Brain pericyte (primary cell): ENCODE data around the gene IL9.

Source experiments
- DNase-seq: peaks from one replicate; pipeline ENCODE4 v3.0.0-alpha.2; 2012; ENCODE audit warnings: low read depth, low spot score

The IL9 gene

DNA sequence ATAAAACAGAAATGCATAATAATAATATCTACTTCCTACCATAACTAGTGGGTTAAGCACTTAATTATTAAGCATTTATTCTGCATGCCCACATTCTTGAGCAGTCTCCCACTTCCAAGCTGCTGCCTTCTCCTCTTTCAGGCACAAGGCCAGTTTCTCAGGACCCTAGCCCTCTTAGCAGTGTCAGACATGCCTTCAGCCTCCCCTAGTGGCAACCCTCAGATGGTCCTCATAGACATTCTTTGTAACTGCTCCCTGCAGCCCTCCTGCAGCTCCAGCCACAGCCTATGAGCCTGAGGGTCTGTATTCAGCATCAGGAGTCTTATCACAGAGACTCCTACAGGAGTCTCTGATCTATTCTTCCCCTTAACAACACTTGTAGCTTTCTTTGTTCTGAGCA lies 3.9 kb downstream of the IL9 start:
- no peak for DNase-seq

GRCh38 chr5:135891268-135891667 lies 4.4 kb downstream of the IL9 start:
- DNase-seq: no peak

DNA sequence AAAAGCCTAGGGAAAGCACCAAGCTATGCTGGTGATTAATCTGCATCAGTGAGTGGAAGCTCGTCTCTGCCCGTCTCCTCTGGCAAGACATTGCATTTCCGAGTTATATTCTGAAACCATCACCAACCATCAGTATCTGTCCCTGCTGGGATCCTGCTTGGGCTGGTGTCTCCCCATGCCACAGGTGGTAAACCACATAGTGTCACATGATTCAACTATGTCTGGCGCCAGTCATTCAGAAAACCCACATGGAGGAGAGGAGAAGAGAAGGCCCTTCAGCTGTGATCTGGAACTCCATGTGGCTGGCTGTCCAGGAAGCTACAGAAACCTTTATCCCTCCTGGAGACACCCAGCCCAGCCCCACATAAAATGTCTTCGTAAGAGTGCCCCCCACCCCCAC lies 4.8 kb downstream of the IL9 start:
- no peak for DNase-seq

DNA sequence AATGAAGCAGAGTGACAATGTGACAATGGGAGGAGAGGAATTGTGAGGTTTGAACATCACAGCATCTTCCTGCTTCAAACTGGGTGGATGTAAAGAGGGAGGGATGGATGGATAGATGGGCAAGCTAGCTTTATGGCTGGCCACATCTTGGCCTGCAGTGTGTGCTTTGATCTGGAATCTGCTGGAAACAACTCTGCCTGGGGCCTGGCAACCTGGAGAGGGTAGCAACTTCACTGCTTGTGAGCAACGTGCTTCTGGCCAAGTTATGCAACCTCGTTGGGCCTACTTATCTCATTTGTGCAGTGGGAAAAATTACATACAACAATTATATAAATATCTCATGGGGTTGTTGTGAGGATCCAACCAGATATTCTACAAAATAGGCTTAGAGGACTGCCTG lies 5.3 kb downstream of the IL9 start:
- no peak for DNase-seq

DNA sequence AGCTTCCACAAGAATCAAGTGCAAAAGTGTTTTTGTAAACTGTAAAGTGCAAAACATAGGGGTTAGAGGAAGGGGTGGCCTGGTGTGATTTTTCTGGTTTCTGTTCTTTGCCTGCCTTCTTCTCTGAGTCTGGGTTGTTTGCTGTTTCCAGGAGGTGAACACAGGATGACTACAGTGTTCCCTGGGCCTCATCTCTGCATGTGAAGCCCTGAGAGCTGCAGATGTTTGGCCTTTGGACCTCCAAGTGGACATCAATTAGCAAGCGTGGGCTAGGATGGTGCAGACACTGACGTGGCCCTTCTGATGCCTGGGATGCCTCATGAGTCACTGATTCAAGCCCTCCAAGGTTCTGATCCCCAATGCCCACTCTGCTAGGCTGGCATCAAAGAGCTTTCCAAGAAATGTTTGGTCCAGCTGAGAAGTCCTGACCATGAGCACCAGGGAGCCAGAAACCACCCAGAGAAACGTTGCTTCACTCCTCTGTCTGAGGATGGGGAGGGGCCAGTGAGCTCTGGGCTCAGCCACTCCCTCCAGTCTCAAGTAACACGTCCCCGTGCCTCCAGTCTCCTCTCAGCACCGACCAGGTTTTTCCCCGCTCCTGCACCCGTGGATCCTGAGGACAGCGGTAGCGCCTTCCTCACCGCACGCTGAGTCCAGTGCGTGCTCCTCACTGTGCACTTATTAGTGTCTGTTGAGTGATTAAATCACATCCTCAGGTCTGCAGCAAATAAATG lies 7.6 kb downstream of the IL9 start:
- DNase-seq: no peak

DNA sequence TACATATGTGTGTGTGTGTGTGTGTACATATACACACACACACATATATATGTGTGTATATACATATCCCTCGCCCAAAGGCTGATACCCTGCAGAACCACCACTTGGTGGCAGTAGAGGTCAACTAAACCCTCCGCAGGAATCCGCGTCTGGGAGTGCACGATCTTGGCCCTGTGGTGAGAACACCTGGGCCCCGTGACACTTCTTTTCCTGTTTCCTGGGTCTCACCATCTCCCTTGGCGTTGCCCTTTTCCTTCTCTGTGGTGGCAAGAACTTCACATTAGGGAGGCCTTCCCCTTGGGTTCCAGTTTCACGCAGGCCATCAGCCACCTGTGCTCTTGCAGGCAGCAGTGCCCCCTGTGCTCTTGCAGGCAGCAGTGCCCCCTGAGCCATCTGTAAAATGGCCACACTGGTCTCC lies 8.2 kb downstream of the IL9 start:
- DNase-seq: no peak

DNA sequence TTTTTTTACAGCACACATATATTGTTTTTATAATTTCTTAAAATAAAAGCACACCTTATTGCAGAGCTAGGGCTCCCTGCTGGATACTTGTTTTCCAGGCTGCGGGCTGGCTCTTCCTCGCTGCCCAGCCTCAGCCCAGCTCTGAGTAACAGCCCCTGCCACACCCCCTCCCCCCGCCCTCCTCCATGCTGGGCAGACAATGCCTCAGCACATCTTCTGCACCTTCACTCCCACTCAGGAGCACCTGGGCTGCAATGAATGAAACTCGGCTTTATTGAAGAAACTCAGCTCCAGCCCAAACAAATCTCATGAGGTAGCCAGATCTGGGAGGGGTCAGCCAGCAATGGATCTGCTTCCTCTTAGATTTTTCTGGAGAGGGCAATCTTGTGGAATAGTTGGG lies 9.5 kb downstream of the IL9 start:
- DNase-seq: no peak

DNA sequence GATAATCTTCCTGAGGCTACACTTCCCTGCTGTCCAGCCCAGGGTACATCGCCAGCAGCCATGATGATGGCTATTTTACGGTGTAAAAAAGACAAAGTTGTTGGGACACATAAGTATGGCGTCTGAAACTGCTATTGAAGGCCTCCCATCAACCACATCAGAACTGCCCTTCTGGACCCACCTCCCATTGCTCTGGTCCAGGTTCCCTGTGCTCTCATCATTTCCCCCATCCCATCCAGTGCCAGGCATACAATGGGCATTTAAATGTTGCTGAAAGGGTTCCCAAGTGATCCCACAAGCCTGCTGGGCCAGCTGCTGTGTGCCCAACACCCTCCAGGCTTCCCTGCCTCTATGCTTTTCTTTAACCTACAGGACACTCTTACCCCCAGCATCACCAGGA lies 10.6 kb downstream of the IL9 start:
- DNase-seq: no peak

- DNase-seq: no peak
Measured at GRCh38 chr5:135883441-135883840, 12.2 kb downstream of the IL9 start.

GRCh38 chr5:135883026-135883425 lies 12.6 kb downstream of the IL9 start:
- no peak for DNase-seq

DNA sequence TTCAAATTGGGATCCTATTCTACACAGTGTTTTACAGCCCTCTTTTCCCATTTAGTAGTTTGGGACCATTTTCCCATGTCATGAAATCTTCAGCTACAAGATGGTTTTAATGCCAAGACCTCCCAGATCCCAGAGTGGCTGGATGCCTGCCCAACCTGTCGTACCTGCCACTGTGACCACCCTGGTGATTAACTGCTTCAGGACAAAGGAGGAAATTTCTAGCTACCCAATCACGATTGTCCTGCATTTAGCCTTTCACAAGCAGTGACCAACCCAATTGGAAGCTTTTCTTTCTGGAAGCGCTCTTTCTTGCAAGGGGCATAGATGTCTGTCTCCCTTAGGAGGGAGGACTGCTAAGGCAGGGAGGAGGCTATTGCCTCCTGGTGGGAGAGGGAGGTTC lies 13.8 kb downstream of the IL9 start:
- no peak for DNase-seq

GRCh38 chr5:135881244-135881643 lies 14.4 kb downstream of the IL9 start:
- no peak for DNase-seq

GRCh38 chr5:135880801-135881200 lies 14.8 kb downstream of the IL9 start:
- DNase-seq: no peak

GRCh38 chr5:135880278-135880677 lies 15.4 kb downstream of the IL9 start:
- no peak for DNase-seq

GRCh38 chr5:135879591-135879990 lies 16.1 kb downstream of the IL9 start:
- no peak for DNase-seq

DNA sequence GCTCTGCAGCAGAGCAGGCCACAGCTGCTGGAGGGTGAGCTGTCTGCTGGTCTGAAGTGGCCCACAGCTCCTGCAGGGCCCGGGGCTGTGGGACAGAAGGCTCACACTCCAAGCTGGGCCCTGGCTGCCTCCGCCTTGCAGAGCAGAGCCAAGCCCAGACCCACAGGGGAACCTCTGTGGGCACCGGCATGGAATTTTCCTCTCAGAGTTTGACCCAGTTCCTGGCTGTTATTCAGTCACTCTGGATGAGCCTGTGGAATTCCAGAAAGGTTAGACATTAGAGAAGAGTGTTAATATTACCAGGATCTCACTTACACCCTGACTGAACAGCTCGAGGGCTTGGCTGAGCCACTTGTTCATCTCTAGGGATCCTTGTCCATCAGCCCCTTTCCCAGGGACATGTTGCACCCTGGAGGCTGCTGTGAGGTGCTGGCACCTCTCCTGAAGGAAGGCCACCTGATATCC lies 17.5 kb downstream of the IL9 start:
- no peak for DNase-seq

GRCh38 chr5:135877570-135878155 lies 18.0 kb downstream of the IL9 start:
- no peak for DNase-seq

DNA sequence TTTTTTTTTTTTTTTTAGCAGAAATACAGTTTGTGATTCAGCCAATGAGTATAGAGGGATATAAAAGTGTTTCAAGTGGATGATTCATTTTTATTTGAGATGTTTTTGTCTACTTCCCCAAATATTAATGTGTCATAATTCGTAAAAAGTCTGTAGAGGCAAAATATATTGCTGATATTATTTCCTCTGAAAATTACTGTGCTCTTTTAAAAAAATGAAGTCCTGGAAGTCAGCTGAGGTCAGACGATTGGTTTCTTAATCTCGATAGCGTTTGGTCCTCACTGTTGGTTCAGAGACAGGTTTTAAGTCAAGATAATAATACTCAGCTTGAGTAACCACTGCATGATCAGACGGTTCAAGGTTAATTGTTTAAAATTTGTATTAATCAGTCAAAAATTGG lies 19.5 kb downstream of the IL9 start:
- no peak for DNase-seq

- DNase-seq: no peak
Measured at GRCh38 chr5:135875567-135875966, 20.1 kb downstream of the IL9 start.

DNA sequence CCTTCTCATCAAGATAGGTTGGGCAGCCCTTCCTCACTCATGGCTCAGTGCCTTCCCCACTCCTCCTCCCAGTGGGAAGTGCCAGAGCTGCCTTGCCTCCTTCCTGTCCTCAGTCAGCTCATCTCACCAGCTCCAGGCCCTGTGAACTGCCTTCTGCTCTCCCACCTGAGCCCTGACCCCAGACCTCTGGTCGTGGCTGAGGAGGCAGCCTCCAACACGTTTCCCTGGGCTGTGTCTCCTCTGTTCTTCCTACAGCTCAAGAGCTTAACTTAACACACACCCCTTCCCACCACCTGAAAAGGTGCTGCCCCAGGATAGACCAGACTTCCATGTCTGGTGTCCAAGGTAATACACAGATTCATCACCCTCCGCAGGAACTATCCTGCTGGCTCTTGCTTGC lies 21.2 kb downstream of the IL9 start:
- DNase-seq: no peak

DNA sequence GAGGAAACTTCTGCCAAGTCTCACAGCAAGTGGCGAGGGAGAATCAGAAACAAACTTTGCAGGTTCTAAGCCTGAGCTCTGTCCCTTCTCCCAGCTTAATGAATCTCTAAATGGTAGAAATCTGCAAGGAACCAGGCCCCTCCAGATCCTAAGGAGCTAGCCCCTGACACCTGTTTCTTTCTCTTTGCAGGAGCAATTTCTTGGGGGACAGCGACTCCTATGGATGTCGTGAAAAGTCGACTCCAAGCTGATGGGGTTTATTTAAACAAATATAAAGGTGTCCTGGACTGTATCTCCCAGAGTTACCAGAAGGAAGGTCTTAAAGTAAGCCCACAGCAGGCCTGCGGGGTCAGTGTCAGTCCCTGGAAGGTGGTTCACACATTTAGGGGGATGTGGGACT lies 21.8 kb downstream of the IL9 start:
- DNase-seq: no peak

- DNase-seq: no peak
Measured at GRCh38 chr5:135871268-135871915, 24.2 kb downstream of the IL9 start.

GRCh38 chr5:135869935-135870334 lies 25.7 kb downstream of the IL9 start:
- DNase-seq: no peak
